ENCODE data around the gene AGBL4. TPM values are rescaled to one million over a fixed set of nuclear protein-coding genes. Genes with fewer than 3 reads are reported as not detected.

The AGBL4 gene
- total RNA-seq, 2 experiments from 2014 or later, result not detected

DNA sequence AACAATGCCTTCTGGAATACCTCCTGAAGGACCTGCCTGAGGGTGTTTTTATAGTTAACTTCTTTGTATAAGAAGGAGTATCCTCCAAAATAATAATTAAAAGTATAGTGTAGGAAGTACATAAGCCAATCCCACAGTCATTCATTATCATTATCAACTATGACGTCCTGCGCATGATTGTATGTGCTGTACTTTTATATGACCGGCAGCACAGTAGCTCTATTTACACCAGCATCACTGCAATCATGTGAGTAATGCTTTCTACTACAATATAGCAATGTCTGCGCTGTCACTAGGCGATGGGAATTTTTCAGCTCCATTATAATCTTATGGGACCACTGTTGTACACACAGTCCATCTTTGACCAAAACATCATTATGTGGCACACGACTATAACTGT is 1319.0 kb downstream of the AGBL4 start:
- CTCF ChIA-PET, result interaction anchor here (1.3 kb wide), 1 partner anchor 12 kb away, joined by 3 read pairs; no protein-coding TSS in a partner anchor
- no peak overlapping the region for H3K4me3 Mint-ChIP-seq
- intact Hi-C loops (cut with micrococcal nuclease), result loop anchor here (5.0 kb wide), 1 partner anchor 113 kb away; no protein-coding TSS in a partner anchor
- H3K36me3 Mint-ChIP-seq (ENCODE audit: low read depth), result no peaks in the 10 kb centered on the region
- H3K27me3 Mint-ChIP-seq (ENCODE audit: low read depth), result peaks cover 4% of the 10 kb centered on the region
- no peak for DNase-seq
- no peaks in the 10 kb centered on the region for H3K4me1 Mint-ChIP-seq (ENCODE audit: low read depth)
- H3K9me3 Mint-ChIP-seq, result no peaks in the 10 kb centered on the region
- no peak overlapping the region for H3K27ac Mint-ChIP-seq

DNA sequence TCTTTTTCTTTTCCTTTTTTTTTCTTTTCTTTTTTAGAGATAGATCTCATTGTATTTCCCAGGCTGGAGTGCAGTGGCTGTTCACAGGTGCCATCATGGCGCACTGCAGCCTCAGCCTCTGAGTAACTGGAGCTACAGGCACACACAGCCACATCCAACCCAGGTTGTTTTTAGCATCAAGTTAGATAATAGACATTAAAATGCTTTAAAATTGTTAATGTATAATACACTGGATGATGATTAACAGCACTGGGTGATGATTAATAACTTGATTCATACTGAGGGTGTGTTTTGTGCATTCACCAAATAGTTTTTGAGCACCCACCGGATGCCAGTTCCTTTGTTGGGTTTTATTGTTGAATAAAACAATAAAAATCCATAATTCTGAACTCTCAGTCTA is 1322.3 kb downstream of the AGBL4 start:
- H3K9me3 Mint-ChIP-seq, result no peaks in the 10 kb centered on the region
- CTCF ChIA-PET, result no interaction called here
- no peaks in the 10 kb centered on the region for H3K4me1 Mint-ChIP-seq (ENCODE audit: low read depth)
- DNase-seq, result no peak
- H3K36me3 Mint-ChIP-seq (ENCODE audit: low read depth), result no peaks in the 10 kb centered on the region
- no peak overlapping the region for H3K4me3 Mint-ChIP-seq
- no peak overlapping the region for H3K27ac Mint-ChIP-seq
- intact Hi-C loops (cut with micrococcal nuclease), result no loop called here
- H3K27me3 Mint-ChIP-seq (ENCODE audit: low read depth), result peaks cover 14% of the 10 kb centered on the region

DNA sequence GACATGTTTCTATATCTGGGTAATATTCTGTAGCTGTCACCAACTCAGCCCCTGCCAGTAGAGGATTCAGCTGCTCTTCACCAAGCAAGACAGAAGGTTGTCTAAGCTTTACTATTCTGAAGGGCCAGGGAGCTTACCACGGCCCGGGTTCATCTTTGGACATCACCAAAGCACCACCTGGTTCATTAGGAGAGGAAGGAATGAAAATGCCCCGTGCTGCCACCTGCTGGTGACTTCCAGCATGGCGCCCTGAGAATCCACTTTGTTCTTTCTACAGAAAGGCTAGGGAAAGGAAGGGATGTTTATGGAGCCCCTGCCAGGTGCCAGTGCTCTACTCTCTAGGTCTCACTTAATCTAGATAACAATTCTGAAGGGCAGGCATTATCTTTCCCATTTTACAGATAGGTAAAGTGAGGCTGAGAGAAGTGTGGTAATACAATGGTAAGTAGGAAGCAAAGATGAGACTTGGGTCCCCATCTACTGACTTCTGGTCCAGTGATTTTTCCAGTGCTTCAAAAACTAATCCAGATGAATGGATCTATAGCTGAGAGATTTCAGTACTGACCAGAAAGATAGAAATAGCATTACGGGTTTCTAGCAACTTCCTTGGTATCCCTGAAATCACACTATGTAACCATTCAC is 1326.6 kb downstream of the AGBL4 start:
- no peaks in the 10 kb centered on the region for H3K4me1 Mint-ChIP-seq (ENCODE audit: low read depth)
- no peaks in the 10 kb centered on the region for H3K9me3 Mint-ChIP-seq
- H3K27me3 Mint-ChIP-seq (ENCODE audit: low read depth), result peaks cover 14% of the 10 kb centered on the region
- CTCF ChIA-PET, result interaction anchor here (0.6 to 2.9 kb wide), 12 partner anchors 9 to 967 kb away, joined by 3 to 13 read pairs (median 3); no protein-coding TSS in a partner anchor
- intact Hi-C loops (cut with micrococcal nuclease), result loop anchor here (1.0 kb wide), 2 partner anchors 125 to 145 kb away; no protein-coding TSS in a partner anchor
- no peaks in the 10 kb centered on the region for H3K36me3 Mint-ChIP-seq (ENCODE audit: low read depth)
- no peak overlapping the region for H3K4me3 Mint-ChIP-seq
- H3K27ac Mint-ChIP-seq, result no peak overlapping the region
- peak; percentile 75 for DNase-seq

DNA sequence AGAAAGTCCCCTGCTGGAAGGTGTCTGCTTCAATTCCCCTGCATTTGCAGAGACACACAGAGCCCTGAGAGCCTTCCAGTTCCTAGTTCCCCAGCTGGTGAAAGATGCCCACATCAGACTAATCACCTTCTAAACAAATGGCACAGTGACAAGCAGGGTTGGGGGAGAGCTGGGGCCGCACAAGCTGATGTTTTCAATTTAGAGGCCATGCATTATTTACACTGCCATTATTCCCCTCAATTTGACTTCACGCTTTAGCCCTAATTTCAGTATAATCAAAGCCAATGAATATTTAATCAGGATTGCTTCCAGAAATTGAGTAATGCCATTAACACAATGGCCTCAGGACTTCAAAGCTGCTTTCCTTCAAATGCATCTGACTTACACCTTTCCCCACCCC is 1328.6 kb downstream of the AGBL4 start:
- CTCF ChIA-PET, result interaction anchor here (1.7 to 2.9 kb wide), 2 partner anchors 18 to 29 kb away, joined by 5 to 13 read pairs; no protein-coding TSS in a partner anchor
- Mint-ChIP-seq H3K9me3 (no peaks in the 10 kb centered on the region), H3K4me3 (no peak overlapping the region), H3K27me3 (ENCODE audit: low read depth) (peaks cover 10% of the 10 kb centered on the region), H3K4me1 (ENCODE audit: low read depth) (no peaks in the 10 kb centered on the region), H3K36me3 (ENCODE audit: low read depth) (no peaks in the 10 kb centered on the region), H3K27ac (no peak overlapping the region)
- no peak for DNase-seq
- intact Hi-C loops (cut with micrococcal nuclease), result no loop called here

DNA sequence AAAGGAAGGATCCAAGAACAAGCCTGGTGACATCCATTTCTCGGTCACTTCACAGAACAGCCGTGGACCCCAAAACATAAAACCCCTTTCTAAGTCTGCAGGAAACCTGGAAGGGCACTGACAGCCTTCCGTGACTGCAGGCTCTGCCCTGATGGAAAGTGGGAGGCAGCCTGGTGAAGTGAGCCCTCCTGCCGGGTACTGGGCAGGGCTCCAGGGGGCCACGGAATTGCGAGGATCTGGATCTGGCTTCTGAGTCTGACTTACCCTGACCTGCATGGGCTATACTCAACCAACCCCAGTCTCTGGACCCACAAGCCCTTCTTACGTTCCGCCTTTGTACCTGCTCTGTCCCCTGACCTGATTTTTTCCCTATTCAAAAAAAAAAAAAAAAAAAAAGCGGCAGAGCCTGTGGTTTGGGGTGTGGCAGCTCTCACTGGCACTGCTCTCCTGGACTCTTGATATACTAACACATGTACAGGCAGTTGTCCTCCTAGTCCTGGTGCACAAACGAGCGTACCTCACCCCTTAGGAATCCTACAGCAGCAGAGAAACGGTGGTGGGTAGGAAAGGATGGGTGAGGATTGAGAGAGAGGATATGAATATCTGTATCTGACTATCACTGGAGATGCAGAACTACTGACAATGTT is 1330.0 kb downstream of the AGBL4 start:
- H3K27me3 Mint-ChIP-seq (ENCODE audit: low read depth), result peaks cover 8% of the 10 kb centered on the region
- no peaks in the 10 kb centered on the region for H3K9me3 Mint-ChIP-seq
- no peaks in the 10 kb centered on the region for H3K4me1 Mint-ChIP-seq (ENCODE audit: low read depth)
- no peak for DNase-seq
- CTCF ChIA-PET, result interaction anchor here (2.9 kb wide), 1 partner anchor 16 kb away, joined by 8 read pairs; no protein-coding TSS in a partner anchor
- H3K27ac Mint-ChIP-seq, result no peak overlapping the region
- intact Hi-C loops (cut with micrococcal nuclease), result no loop called here
- H3K36me3 Mint-ChIP-seq (ENCODE audit: low read depth), result no peaks in the 10 kb centered on the region
- H3K4me3 Mint-ChIP-seq, result no peak overlapping the region

DNA sequence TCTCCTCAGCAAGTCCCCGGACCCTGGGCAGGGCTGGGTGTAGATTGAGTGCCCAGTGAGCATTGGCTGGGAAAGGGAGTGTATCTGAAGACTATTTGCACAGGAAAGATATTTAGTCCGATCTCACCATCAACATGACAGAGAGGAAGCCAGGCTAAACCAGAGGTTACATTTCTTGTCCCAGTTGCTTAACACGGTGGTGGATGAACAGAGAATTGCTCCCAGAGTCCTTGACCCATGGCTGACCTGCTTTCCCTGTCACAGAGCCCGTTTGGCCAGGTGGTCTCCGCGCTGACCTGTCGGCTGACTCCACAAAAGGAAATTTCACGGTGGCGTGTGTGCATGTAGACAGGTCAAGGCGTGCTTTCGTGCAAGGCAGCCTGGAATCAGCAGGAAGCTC is 1330.6 kb downstream of the AGBL4 start:
- H3K4me3 Mint-ChIP-seq, result no peak overlapping the region
- no peaks in the 10 kb centered on the region for H3K36me3 Mint-ChIP-seq (ENCODE audit: low read depth)
- peaks cover 3% of the 10 kb centered on the region for H3K27me3 Mint-ChIP-seq (ENCODE audit: low read depth)
- intact Hi-C loops (cut with micrococcal nuclease), result no loop called here
- no peaks in the 10 kb centered on the region for H3K4me1 Mint-ChIP-seq (ENCODE audit: low read depth)
- H3K9me3 Mint-ChIP-seq, result no peaks in the 10 kb centered on the region
- DNase-seq, result no peak
- H3K27ac Mint-ChIP-seq, result no peak overlapping the region
- CTCF ChIA-PET, result interaction anchor here (2.9 kb wide), 1 partner anchor 16 kb away, joined by 8 read pairs; no protein-coding TSS in a partner anchor

DNA sequence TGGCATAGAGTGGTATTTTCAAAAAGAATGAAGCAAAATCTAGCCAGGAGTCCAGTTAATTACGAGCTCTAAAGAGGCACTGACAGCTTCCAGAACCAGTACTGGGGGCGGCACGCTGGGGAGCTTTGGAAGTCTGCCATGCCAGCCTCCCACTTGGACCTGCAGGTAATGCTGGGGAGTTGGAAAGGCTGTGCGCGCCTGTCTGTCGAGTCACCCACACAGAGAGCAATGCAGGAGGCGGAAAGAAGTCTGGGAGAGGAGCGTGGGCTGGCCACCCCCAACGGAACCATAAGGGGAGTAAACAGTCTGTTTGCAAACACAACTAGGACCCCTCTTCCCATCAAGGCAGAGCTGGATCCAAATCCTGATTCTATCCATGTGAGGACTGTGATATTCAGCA is 1331.5 kb downstream of the AGBL4 start:
- intact Hi-C loops (cut with micrococcal nuclease), result no loop called here
- no peak for DNase-seq
- Mint-ChIP-seq H3K4me1 (ENCODE audit: low read depth) (no peaks in the 10 kb centered on the region), H3K4me3 (no peak overlapping the region), H3K36me3 (ENCODE audit: low read depth) (no peaks in the 10 kb centered on the region), H3K9me3 (no peaks in the 10 kb centered on the region), H3K27ac (no peak overlapping the region), H3K27me3 (ENCODE audit: low read depth) (no peaks in the 10 kb centered on the region)
- CTCF ChIA-PET, result interaction anchor here (0.9 to 2.9 kb wide), 2 partner anchors 12 to 15 kb away, joined by 3 to 8 read pairs; no protein-coding TSS in a partner anchor

DNA sequence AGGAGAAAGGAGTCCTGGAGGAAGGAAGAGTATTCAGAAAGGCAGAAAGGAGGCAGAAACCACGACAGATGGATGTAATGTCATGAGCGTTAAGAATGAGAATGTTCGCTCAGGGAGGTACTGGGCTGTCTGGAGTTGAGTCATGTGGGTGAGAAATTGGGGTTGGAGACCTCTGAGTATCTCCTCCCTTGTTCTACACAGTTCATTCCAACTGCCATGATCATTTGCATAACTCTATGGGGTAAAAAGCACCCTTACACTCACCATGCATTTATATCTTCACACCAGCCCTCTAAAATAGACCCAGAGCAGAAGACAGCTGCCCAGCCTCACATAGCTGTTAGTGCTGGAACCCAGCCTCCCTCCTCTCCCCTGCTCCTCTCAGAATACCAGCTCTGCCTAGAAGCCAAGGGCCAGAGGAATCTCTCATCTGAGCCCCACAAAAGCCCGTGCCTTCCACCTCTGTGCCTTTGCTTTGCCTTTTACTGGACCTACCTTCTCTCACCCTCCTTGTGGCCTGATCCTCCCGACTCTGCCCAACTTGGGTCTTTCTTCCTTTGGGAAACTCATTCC is 1332.2 kb downstream of the AGBL4 start:
- intact Hi-C loops (cut with micrococcal nuclease), result no loop called here
- CTCF ChIA-PET, result interaction anchor here (2.9 kb wide), 1 partner anchor 14 kb away, joined by 8 read pairs; no protein-coding TSS in a partner anchor

DNA sequence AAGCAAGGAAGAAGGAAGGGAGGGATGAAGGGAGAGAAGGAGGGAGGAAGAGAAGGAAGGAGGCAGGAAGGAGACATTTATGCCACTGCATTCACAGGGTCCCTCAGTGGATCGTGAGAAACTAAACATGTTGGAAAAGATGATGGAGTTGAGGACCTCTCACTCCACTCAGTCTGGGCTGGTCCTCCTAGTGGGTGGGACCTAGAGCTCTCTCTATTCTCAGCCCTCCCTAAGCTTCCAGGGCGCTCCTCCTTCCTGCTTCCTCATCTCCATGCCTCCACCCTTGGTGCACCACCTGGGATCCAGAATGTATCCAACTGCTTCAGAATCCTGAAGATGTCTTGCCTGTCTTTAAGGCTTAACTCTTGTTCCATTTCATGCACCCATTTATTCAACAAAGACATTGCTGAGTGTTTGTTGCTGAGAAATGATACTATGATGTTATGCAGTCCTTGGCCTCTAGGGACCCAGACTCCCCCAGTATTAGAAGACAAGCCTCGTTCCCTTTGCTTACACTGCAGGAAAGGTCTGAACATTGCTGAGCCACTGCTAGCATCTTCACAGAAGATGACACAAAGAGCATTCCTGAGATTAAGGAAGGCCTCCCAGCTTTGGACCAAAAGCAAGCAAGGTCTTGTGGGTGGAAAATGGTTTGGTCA is 1335.5 kb downstream of the AGBL4 start:
- CTCF ChIA-PET, result interaction anchor here (1.0 to 1.9 kb wide), 3 partner anchors 9 to 11 kb away, joined by 3 to 7 read pairs (median 7); no protein-coding TSS in a partner anchor
- H3K4me3 Mint-ChIP-seq, result no peak overlapping the region
- no peaks in the 10 kb centered on the region for H3K9me3 Mint-ChIP-seq
- intact Hi-C loops (cut with micrococcal nuclease), result no loop called here
- DNase-seq, result no peak
- no peaks in the 10 kb centered on the region for H3K4me1 Mint-ChIP-seq (ENCODE audit: low read depth)
- H3K36me3 Mint-ChIP-seq (ENCODE audit: low read depth), result no peaks in the 10 kb centered on the region
- peaks cover 2% of the 10 kb centered on the region for H3K27me3 Mint-ChIP-seq (ENCODE audit: low read depth)
- H3K27ac Mint-ChIP-seq, result no peak overlapping the region

More for the DNA sequence above, 1332.2 kb downstream of the AGBL4 start:
- no peak overlapping the region for H3K27ac Mint-ChIP-seq
- no peak for DNase-seq
- H3K4me3 Mint-ChIP-seq, result no peak overlapping the region
- H3K36me3 Mint-ChIP-seq (ENCODE audit: low read depth), result no peaks in the 10 kb centered on the region
- no peaks in the 10 kb centered on the region for H3K4me1 Mint-ChIP-seq (ENCODE audit: low read depth)
- H3K9me3 Mint-ChIP-seq, result no peaks in the 10 kb centered on the region
- H3K27me3 Mint-ChIP-seq (ENCODE audit: low read depth), result no peaks in the 10 kb centered on the region

DNA sequence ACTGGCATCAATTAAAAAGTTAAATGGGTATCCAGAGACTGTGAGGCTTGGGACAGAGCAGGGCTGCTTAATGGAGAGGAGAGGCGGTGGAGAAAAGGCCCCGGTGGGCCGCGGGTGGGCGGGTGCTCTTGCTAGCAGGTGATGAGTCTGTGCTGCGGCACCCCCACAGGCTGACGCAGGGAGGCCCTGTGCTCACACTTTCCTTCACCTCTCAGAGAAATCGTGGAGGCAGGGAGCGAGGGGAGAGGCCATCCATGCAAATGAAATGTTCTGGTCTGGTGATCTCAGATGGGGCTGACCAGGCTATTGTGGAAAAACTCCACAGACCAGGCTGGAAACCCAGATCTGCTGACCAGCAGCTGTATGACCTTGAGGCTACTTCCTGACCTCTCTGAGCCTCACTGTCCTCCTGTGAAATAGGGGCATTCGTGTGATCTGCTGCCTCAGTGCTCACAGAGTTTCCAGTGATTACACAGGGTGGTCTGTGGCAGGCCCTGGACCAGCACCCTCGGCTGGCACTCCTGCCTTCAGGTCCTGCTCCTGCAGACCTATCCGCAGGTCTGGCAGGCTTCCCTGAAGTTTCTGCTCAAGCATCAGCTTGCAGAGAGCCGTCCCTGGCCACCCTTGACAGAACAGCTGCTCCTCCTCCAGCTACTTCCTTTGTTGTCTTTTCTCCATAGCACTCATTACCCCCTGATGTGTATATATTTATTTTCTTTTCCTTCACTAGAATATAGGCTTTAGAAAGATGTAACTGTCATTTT is 1336.3 kb downstream of the AGBL4 start:
- intact Hi-C loops (cut with micrococcal nuclease), result no loop called here
- no peaks in the 10 kb centered on the region for H3K36me3 Mint-ChIP-seq (ENCODE audit: low read depth)
- peaks cover 2% of the 10 kb centered on the region for H3K27me3 Mint-ChIP-seq (ENCODE audit: low read depth)
- CTCF ChIA-PET, result interaction anchor here (1.9 kb wide), 1 partner anchor 10 kb away, joined by 7 read pairs; no protein-coding TSS in a partner anchor
- H3K4me3 Mint-ChIP-seq, result no peak overlapping the region
- no peak overlapping the region for H3K27ac Mint-ChIP-seq
- no peaks in the 10 kb centered on the region for H3K4me1 Mint-ChIP-seq (ENCODE audit: low read depth)
- DNase-seq, result no peak
- H3K9me3 Mint-ChIP-seq, result no peaks in the 10 kb centered on the region

DNA sequence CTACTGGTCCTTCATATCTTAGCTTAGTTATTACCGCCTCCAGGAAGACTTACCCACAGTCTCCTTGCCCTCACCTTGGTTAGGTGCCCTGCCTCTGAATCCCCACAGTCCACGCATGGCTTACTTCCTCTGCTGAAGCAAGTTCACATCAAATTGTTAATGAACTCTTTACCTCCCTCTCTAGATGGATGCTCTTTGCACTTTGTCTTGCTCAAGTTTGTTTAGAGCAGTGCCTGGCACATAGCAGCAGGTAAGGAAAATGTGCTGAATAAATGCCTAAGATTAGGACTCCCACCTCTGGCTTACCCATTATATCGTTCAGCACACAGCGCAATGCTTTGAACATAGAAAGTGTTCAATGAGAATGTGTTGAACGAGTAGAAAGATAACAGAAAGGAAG is 1337.6 kb downstream of the AGBL4 start:
- CTCF ChIA-PET, result interaction anchor here (1.0 kb wide), 1 partner anchor 9 kb away, joined by 3 read pairs; no protein-coding TSS in a partner anchor
- no peaks in the 10 kb centered on the region for H3K36me3 Mint-ChIP-seq (ENCODE audit: low read depth)
- no peak overlapping the region for H3K27ac Mint-ChIP-seq
- H3K4me3 Mint-ChIP-seq, result no peak overlapping the region
- intact Hi-C loops (cut with micrococcal nuclease), result no loop called here
- no peaks in the 10 kb centered on the region for H3K9me3 Mint-ChIP-seq
- no peaks in the 10 kb centered on the region for H3K4me1 Mint-ChIP-seq (ENCODE audit: low read depth)
- peaks cover 2% of the 10 kb centered on the region for H3K27me3 Mint-ChIP-seq (ENCODE audit: low read depth)
- no peak for DNase-seq

Data from activated naive CD4-positive, alpha-beta T cell treated with anti-CD3 and anti-CD28 coated beads for 36 hours (primary cell).